ENCODE measurements around the gene EPO.
"Not testable (repeated sequence)": the region's sequence is repeated elsewhere in the genome, so short reads cannot be mapped to it uniquely, and the experiment has no call there.

Gene EPO

GRCh38 chr7:100706672-100707311, 13.5 kb upstream of the EPO start:
- DNase-seq, result no peak
- H3K27ac Mint-ChIP-seq, result peak overlapping the region; percentile 97
- peaks cover 9 to 29% of the 10 kb centered on the region in 2 donors for H3K4me1 Mint-ChIP-seq
- peak overlapping the region; percentile 98 to 99 for H3K4me3 Mint-ChIP-seq
- ATAC-seq (replicated peaks), result no peak
- H3K36me3 Mint-ChIP-seq, result peaks cover 6 to 19% of the 10 kb centered on the region in 2 donors
- H3K27me3 Mint-ChIP-seq, result no peaks in the 10 kb centered on the region
- H3K9me3 Mint-ChIP-seq, result no peaks in the 10 kb centered on the region

DNA sequence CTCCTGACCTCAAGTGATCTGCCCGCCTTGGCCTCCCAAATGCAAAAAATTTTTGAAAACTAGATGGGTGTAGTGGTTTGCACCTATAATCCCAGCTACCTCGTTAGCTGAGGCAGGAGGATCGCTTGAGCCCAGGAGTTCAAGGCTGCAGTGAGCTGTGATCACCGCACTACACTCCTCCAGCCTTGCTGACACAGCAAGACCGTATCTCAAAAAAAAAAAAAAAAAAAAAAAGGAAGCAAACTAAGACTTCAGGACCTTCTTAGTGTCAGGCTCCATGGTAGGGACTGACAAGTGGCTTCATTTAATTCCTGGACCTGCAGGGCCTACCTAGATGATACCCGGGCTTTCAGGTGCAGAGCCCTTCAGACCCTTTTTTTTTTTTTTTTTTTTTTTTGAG, 11.9 kb upstream of the EPO start:
- H3K4me1 Mint-ChIP-seq, result peaks cover 9 to 29% of the 10 kb centered on the region in 2 donors
- no peak overlapping the region for H3K4me3 Mint-ChIP-seq
- no peaks in the 10 kb centered on the region for H3K9me3 Mint-ChIP-seq
- no peak overlapping the region for H3K27ac Mint-ChIP-seq
- no peak for ATAC-seq (replicated peaks)
- no peaks in the 10 kb centered on the region for H3K27me3 Mint-ChIP-seq
- no peak for DNase-seq
- H3K36me3 Mint-ChIP-seq, result peaks cover 6 to 19% of the 10 kb centered on the region in 2 donors

GRCh38 chr7:100710452-100710851, 9.8 kb upstream of the EPO start:
- no peak overlapping the region for H3K27ac Mint-ChIP-seq
- H3K9me3 Mint-ChIP-seq, result no peaks in the 10 kb centered on the region
- no peak overlapping the region for H3K4me3 Mint-ChIP-seq
- peaks cover 0 to 3% of the 10 kb centered on the region in 2 donors for H3K27me3 Mint-ChIP-seq
- DNase-seq, result no peak
- peaks cover 8 to 19% of the 10 kb centered on the region in 2 donors for H3K36me3 Mint-ChIP-seq
- no peak for ATAC-seq (replicated peaks)
- peaks cover 9 to 29% of the 10 kb centered on the region in 2 donors for H3K4me1 Mint-ChIP-seq

DNA sequence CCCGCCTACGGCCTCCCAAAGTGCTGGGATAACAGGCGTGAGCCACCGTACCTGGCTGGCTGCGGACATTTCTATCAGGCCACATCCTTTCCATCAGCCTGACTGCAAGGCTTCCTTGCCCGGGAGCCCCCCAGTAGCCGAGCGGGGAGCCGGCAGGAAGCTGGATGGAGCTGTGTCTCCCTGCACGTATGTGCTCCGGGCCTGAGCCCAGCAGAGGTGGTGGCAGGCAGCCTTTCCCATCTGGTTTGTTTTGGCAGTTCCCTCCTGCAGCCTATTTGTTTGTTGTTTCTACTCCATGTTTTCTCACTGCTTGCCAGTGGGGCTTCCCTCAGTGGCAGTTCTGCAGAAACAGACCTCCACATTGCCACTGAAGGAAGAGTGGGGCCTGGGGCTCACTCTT, 8.9 kb upstream of the EPO start:
- Mint-ChIP-seq H3K27me3 (peaks cover 0 to 6% of the 10 kb centered on the region in 2 donors), H3K4me3 (no peak overlapping the region), H3K4me1 (peaks cover 9 to 21% of the 10 kb centered on the region in 2 donors), H3K27ac (no peak overlapping the region), H3K36me3 (peaks cover 6 to 14% of the 10 kb centered on the region in 2 donors), H3K9me3 (no peaks in the 10 kb centered on the region)
- ATAC-seq (replicated peaks) (no peak), DNase-seq (no peak)

DNA sequence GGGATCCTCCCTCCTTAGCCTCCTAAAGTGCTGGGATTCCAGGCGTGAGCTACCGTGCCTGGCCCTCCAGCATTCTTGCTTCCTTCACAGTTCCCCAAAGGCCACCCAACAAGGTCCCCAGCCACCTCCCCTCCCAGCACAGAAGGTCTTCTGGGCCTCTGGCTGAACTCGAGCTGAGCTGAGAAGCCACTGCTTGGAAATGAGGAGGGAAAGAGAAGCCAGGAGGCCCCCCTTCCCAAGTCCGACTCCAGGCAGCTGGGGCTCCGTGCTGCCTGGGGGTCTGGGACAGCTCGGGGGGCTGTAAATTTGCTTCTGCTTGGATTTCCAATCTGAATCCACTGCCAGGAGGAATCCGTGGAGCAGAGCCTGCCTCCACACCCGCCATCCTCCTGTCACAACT, 5.5 kb upstream of the EPO start:
- Mint-ChIP-seq H3K36me3 (peaks cover 10 to 21% of the 10 kb centered on the region in 2 donors), H3K27me3 (peaks cover 8 to 30% of the 10 kb centered on the region in 2 donors), H3K4me1 (no peaks in the 10 kb centered on the region), H3K4me3 (no peak overlapping the region), H3K27ac (no peak overlapping the region), H3K9me3 (peaks cover 10 to 12% of the 10 kb centered on the region in 2 donors)
- ATAC-seq (replicated peaks) (no peak), DNase-seq (no peak)

GRCh38 chr7:100717073-100717472, 3.2 kb upstream of the EPO start:
- Mint-ChIP-seq H3K27me3 (peaks cover 29 to 52% of the 10 kb centered on the region in 2 donors), H3K9me3 (peaks cover 10 to 12% of the 10 kb centered on the region in 2 donors), H3K36me3 (peaks cover 10 to 14% of the 10 kb centered on the region in 2 donors)
- not testable (repeated sequence) for H3K27ac Mint-ChIP-seq; H3K4me1 Mint-ChIP-seq; DNase-seq; H3K4me3 Mint-ChIP-seq; ATAC-seq (replicated peaks)

- H3K27ac Mint-ChIP-seq, result no peak overlapping the region
- H3K9me3 Mint-ChIP-seq, result peaks cover 10 to 12% of the 10 kb centered on the region in 2 donors
- H3K36me3 Mint-ChIP-seq, result peaks cover 10 to 14% of the 10 kb centered on the region in 2 donors
- ATAC-seq (replicated peaks) (no peak), DNase-seq (no peak)
- H3K27me3 Mint-ChIP-seq, result peaks cover 51 to 77% of the 10 kb centered on the region in 2 donors
- H3K4me3 Mint-ChIP-seq, result no peak overlapping the region
- peaks cover 2 to 9% of the 10 kb centered on the region in 2 donors for H3K4me1 Mint-ChIP-seq
Measured at GRCh38 chr7:100719523-100720278, 567 bp upstream of the EPO start.

DNA sequence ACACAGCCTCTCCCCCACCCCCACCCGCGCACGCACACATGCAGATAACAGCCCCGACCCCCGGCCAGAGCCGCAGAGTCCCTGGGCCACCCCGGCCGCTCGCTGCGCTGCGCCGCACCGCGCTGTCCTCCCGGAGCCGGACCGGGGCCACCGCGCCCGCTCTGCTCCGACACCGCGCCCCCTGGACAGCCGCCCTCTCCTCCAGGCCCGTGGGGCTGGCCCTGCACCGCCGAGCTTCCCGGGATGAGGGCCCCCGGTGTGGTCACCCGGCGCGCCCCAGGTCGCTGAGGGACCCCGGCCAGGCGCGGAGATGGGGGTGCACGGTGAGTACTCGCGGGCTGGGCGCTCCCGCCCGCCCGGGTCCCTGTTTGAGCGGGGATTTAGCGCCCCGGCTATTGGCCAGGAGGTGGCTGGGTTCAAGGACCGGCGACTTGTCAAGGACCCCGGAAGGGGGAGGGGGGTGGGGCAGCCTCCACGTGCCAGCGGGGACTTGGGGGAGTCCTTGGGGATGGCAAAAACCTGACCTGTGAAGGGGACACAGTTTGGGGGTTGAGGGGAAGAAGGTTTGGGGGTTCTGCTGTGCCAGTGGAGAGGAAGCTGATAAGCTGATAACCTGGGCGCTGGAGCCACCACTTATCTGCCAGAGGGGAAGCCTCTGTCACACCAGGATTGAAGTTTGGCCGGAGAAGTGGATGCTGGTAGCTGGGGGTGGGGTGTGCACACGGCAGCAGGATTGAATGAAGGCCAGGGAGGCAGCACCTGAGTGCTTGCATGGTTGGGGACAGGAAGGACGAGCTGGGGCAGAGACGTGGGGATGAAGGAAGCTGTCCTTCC, 620 bp downstream of the EPO start:
- H3K4me1 Mint-ChIP-seq, result peaks cover 5 to 19% of the 10 kb centered on the region in 2 donors
- H3K9me3 Mint-ChIP-seq, result peaks cover 10 to 12% of the 10 kb centered on the region in 2 donors
- no peak for DNase-seq
- ATAC-seq (replicated peaks), result no peak
- H3K27ac Mint-ChIP-seq, result no peak overlapping the region
- H3K27me3 Mint-ChIP-seq, result peaks cover 51 to 74% of the 10 kb centered on the region in 2 donors
- H3K4me3 Mint-ChIP-seq, result no peak overlapping the region
- H3K36me3 Mint-ChIP-seq, result peaks cover 7 to 14% of the 10 kb centered on the region in 2 donors

DNA sequence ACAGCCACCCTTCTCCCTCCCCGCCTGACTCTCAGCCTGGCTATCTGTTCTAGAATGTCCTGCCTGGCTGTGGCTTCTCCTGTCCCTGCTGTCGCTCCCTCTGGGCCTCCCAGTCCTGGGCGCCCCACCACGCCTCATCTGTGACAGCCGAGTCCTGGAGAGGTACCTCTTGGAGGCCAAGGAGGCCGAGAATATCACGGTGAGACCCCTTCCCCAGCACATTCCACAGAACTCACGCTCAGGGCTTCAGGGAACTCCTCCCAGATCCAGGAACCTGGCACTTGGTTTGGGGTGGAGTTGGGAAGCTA, 1.2 kb downstream of the EPO start:
- DNase-seq (no peak), ATAC-seq (replicated peaks) (no peak)
- peaks cover 51 to 74% of the 10 kb centered on the region in 2 donors for H3K27me3 Mint-ChIP-seq
- no peak overlapping the region for H3K27ac Mint-ChIP-seq
- peaks cover 5 to 19% of the 10 kb centered on the region in 2 donors for H3K4me1 Mint-ChIP-seq
- H3K36me3 Mint-ChIP-seq, result peaks cover 7 to 14% of the 10 kb centered on the region in 2 donors
- H3K4me3 Mint-ChIP-seq, result no peak overlapping the region
- H3K9me3 Mint-ChIP-seq, result peaks cover 10 to 12% of the 10 kb centered on the region in 2 donors

DNA sequence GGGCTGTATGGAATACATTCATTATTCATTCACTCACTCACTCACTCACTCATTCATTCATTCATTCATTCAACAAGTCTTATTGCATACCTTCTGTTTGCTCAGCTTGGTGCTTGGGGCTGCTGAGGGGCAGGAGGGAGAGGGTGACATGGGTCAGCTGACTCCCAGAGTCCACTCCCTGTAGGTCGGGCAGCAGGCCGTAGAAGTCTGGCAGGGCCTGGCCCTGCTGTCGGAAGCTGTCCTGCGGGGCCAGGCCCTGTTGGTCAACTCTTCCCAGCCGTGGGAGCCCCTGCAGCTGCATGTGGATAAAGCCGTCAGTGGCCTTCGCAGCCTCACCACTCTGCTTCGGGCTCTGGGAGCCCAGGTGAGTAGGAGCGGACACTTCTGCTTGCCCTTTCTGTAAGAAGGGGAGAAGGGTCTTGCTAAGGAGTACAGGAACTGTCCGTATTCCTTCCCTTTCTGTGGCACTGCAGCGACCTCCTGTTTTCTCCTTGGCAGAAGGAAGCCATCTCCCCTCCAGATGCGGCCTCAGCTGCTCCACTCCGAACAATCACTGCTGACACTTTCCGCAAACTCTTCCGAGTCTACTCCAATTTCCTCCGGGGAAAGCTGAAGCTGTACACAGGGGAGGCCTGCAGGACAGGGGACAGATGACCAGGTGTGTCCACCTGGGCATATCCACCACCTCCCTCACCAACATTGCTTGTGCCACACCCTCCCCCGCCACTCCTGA, 2.4 kb downstream of the EPO start:
- H3K27me3 Mint-ChIP-seq, result peaks cover 58 to 77% of the 10 kb centered on the region in 2 donors
- H3K9me3 Mint-ChIP-seq, result peaks cover 10 to 12% of the 10 kb centered on the region in 2 donors
- H3K4me3 Mint-ChIP-seq, result no peak overlapping the region
- no peak for DNase-seq
- H3K36me3 Mint-ChIP-seq, result peaks cover 7 to 14% of the 10 kb centered on the region in 2 donors
- no peak for ATAC-seq (replicated peaks)
- H3K27ac Mint-ChIP-seq, result no peak overlapping the region
- peaks cover 5 to 19% of the 10 kb centered on the region in 2 donors for H3K4me1 Mint-ChIP-seq

GRCh38 chr7:100723732-100724275, 3.5 kb downstream of the EPO start:
- peaks cover 63 to 77% of the 10 kb centered on the region in 2 donors for H3K27me3 Mint-ChIP-seq
- H3K36me3 Mint-ChIP-seq, result peaks cover 3 to 8% of the 10 kb centered on the region in 2 donors
- no peak for ATAC-seq (replicated peaks)
- H3K4me1 Mint-ChIP-seq, result peaks cover 5 to 19% of the 10 kb centered on the region in 2 donors
- DNase-seq, result no peak
- no peak overlapping the region for H3K4me3 Mint-ChIP-seq
- peaks cover 3 to 4% of the 10 kb centered on the region in 2 donors for H3K9me3 Mint-ChIP-seq
- no peak overlapping the region for H3K27ac Mint-ChIP-seq

GRCh38 chr7:100724364-100724763, 4.1 kb downstream of the EPO start:
- H3K9me3 Mint-ChIP-seq; ATAC-seq (replicated peaks); DNase-seq; H3K4me3 Mint-ChIP-seq; H3K27ac Mint-ChIP-seq; H3K36me3 Mint-ChIP-seq: not testable (repeated sequence)
- Mint-ChIP-seq H3K4me1 (peaks cover 5 to 19% of the 10 kb centered on the region in 2 donors), H3K27me3 (peaks cover 59 to 72% of the 10 kb centered on the region in 2 donors)

DNA sequence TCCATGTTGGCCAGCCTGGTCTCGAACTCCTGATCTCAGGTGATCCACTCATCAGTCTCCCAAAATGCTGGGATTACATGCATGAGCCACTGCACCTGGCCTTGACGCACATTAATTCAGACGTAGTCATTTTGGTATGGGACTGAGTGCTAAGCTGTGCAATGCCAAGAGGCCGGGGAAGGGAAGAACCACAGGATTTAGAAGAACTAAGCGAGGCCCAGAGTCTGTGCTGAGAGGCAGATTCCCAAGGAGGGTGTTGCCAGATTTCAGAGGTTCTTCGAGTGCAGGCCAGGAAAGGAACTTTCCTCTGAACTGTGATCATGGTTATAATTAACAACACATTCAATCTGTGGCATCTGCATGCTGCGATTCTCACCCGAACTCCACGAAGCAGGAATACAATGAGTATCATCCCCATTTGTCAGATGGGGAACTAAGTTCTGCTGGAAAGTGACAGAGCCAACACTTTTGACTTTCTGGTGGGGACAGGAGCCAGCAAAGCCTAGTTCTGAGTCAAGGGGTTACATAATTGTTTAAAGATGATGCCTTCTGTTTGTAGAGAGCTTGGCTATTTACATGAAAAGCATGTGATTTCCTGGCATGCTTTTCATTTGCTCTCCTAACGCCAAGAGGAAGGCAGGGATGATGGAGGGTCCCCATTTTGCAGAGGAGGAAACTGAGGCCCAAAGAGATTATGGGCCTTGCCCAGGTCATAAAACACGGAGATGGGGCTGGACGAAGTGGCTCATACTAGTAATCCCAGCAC, 6.9 kb downstream of the EPO start:
- DNase-seq, result no peak
- H3K4me3 Mint-ChIP-seq, result no peak overlapping the region
- H3K9me3 Mint-ChIP-seq, result no peaks in the 10 kb centered on the region
- no peaks in the 10 kb centered on the region for H3K36me3 Mint-ChIP-seq
- H3K4me1 Mint-ChIP-seq, result peaks cover 4 to 14% of the 10 kb centered on the region in 2 donors
- H3K27me3 Mint-ChIP-seq, result peaks cover 41 to 46% of the 10 kb centered on the region in 2 donors
- no peak overlapping the region for H3K27ac Mint-ChIP-seq
- ATAC-seq (replicated peaks), result no peak
